NCI-H2227 (cell line): Measurements from ENCODE around the gene CKS1B.

ENCODE experiments used
- DNase-seq: peaks from one replicate; lab custom pipeline; 2025; ENCODE audit not compliant: unreplicated experiment; lab: John Stamatoyannopoulos, UW

The CKS1B gene

GRCh38 chr1:155000411-155000725, 25.9 kb downstream of the CKS1B start:
- no peak for DNase-seq

- peak; percentile 94 for DNase-seq
Measured at GRCh38 chr1:155000726-155001424, 26.4 kb downstream of the CKS1B start.

GRCh38 chr1:155001425-155001674, 26.9 kb downstream of the CKS1B start:
- DNase-seq = no peak

GRCh38 chr1:155001675-155002463, 27.4 kb downstream of the CKS1B start:
- peak; percentile 99 for DNase-seq

GRCh38 chr1:155002464-155003226, 28.2 kb downstream of the CKS1B start, which contains the start of gene ZBTB7B:
ZBTB7B (plus strand) TSS chr1:155002802; CDS start chr1:155014661, 11,859 bp downstream.
- no peak for DNase-seq

- DNase-seq = no peak
Measured at GRCh38 chr1:155003227-155003765, 28.8 kb downstream of the CKS1B start.

GRCh38 chr1:155003766-155004351, 29.4 kb downstream of the CKS1B start:
- no peak for DNase-seq

GRCh38 chr1:155004352-155005075, 30.0 kb downstream of the CKS1B start:
- no peak for DNase-seq

GRCh38 chr1:155005076-155006011, 30.9 kb downstream of the CKS1B start:
- no peak for DNase-seq

- peak; percentile 61 for DNase-seq
Measured at GRCh38 chr1:155006601-155007101, 32.2 kb downstream of the CKS1B start.

- no peak for DNase-seq
Measured at GRCh38 chr1:155007251-155007828, 32.9 kb downstream of the CKS1B start.

- no peak for DNase-seq
Measured at GRCh38 chr1:155008015-155008941, 33.8 kb downstream of the CKS1B start.

- DNase-seq = no peak
Measured at GRCh38 chr1:155009221-155009711, 34.8 kb downstream of the CKS1B start.

GRCh38 chr1:155009742-155010141, 35.3 kb downstream of the CKS1B start:
- DNase-seq = no peak

GRCh38 chr1:155010211-155010918, 35.9 kb downstream of the CKS1B start:
- DNase-seq = no peak

GRCh38 chr1:155011004-155011416, 36.5 kb downstream of the CKS1B start:
- DNase-seq = no peak

- DNase-seq = no peak
Measured at GRCh38 chr1:155011437-155012025, 37.0 kb downstream of the CKS1B start.
